DOHH2 (cell line): ENCODE measurements around the gene RPL29.

Experiments used
- EZH2phosphoT487 ChIP-seq: fragments of 200-600 bp; sonication (generic); IDR thresholded peaks from 2 replicates; pipeline ENCODE4 v1.6.1; 2017; ENCODE audit warnings: borderline replicate concordance, mild to moderate bottlenecking, antibody characterized with exemption, low read length, moderate library complexity, mixed read lengths
- TF ChIP-seq, protein P1 (sequence below): fragments of 200-600 bp; sonication (generic); IDR thresholded peaks from one replicate; pipeline ENCODE4 v1.5.1; 2014; ENCODE audit warnings: antibody characterized with exemption, mild to moderate bottlenecking, low read depth, low read length; ENCODE audit not compliant: poor library complexity, severe bottlenecking

DNA sequence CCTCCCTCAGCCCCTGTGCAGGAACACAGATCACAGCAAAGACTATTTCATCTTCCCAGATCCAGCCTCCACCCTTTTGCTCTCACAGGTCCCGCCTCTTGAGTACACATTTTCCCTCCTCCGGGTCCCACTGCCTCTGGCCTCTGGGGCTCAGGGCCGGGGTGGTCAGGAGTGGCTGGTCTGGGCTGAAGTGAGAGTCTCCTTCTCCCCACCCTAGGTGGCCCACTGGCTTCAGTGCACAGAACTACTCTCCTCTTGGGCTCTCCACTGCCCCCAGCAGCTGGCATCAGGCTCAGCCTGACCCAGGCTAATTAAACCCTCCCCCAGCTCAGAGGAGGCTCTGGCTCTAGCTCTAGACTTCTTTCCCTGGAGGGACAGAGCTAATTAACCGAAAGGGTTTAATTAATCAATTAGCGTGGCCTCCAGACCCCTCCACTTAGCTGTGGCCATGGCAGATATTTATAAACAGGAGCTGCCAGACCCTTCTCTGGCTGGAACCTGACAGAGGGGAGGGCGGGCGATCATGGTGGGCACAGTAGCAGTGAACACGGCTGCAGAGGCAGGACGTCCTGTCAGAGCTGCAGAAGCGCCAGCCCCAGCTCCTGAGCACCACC lies 45.5 kb upstream of the RPL29 start:
- TF ChIP-seq EZH2phosphoT487 = no peak
- TF ChIP-seq, protein P1, sequence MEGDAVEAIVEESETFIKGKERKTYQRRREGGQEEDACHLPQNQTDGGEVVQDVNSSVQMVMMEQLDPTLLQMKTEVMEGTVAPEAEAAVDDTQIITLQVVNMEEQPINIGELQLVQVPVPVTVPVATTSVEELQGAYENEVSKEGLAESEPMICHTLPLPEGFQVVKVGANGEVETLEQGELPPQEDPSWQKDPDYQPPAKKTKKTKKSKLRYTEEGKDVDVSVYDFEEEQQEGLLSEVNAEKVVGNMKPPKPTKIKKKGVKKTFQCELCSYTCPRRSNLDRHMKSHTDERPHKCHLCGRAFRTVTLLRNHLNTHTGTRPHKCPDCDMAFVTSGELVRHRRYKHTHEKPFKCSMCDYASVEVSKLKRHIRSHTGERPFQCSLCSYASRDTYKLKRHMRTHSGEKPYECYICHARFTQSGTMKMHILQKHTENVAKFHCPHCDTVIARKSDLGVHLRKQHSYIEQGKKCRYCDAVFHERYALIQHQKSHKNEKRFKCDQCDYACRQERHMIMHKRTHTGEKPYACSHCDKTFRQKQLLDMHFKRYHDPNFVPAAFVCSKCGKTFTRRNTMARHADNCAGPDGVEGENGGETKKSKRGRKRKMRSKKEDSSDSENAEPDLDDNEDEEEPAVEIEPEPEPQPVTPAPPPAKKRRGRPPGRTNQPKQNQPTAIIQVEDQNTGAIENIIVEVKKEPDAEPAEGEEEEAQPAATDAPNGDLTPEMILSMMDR = peak; percentile 19
